B cell (primary cell): ENCODE results near the gene GPHN. TPM values are rescaled to one million over a fixed set of nuclear protein-coding genes. Genes with fewer than 3 reads are reported as not detected.

ENCODE experiments used
- ATAC-seq: fragments of 200-7000 bp; cut with Tn5 transposase; one replicate; pipeline ENCODE4 v1.10.0; 2021; ENCODE audit warnings: low read depth, mild to moderate bottlenecking, moderate number of reproducible peaks, moderate library complexity
- CTCF ChIA-PET: fragments of 350-600 bp; sonication (Branson Sonifier 250); formaldehyde crosslinking; loops from one replicate; lab custom pipeline; 2021; ENCODE audit warnings: antibody characterized with exemption, inconsistent platforms; lab: Charles Lee
- POLR2A ChIA-PET: fragments of 350-600 bp; sonication (Branson Sonifier 250); formaldehyde crosslinking; loops from one replicate; lab custom pipeline; 2021; ENCODE audit warnings: antibody characterized with exemption; lab: Charles Lee
- DNase-seq: peaks from one replicate; pipeline ENCODE4 v3.0.0; 2013
- H2AFZ ChIP-seq: 2 replicates; pipeline ENCODE4 v1.6.1; 2012; ENCODE audit warnings: mild to moderate bottlenecking, low read depth, low read length; ENCODE audit not compliant: insufficient read depth, poor library complexity, severe bottlenecking
- H3K27ac ChIP-seq, 2 donors: 1 replicate in 1 of 2; 2 replicates in 1 of 2; pipeline ENCODE4 v1.5.1; 2012 to 2013; ENCODE audit warnings: low read length in 2 of 2, mild to moderate bottlenecking in 2 of 2, moderate library complexity in 1 of 2
- H3K27me3 ChIP-seq, 4 experiments: fragments of 200-600 bp in 1 of 4; sonication (generic) in 1 of 4; replicated peaks in 1 of 4; 1 replicate in 2 of 4; 2 replicates in 2 of 4; pipeline versions ENCODE4 v1.6.1 to v1.7.0; 2013 to 2016; ENCODE audit warnings: low read length in 3 of 4, mild to moderate bottlenecking in 2 of 4, mixed read lengths in 1 of 4, moderate library complexity in 1 of 4; ENCODE audit not compliant: insufficient read depth in 4 of 4, control insufficient read depth in 3 of 4; ENCODE audit errors: control extremely low read depth in 1 of 4
- H3K36me3 ChIP-seq, 2 experiments: replicated peaks in 1 of 2; 1 replicate in 1 of 2; 2 replicates in 1 of 2; pipeline versions ENCODE4 v1.6.1 to v1.7.1; 2013; ENCODE audit warnings: low read length in 1 of 2; ENCODE audit not compliant: insufficient read depth in 2 of 2, control insufficient read depth in 1 of 2; ENCODE audit errors: control extremely low read depth in 1 of 2, extremely low read depth in 1 of 2
- H3K4me1 ChIP-seq, 2 donors: fragments of 200-600 bp in 1 of 2; sonication (generic) in 1 of 2; 1 replicate in 1 of 2; 2 replicates in 1 of 2; pipeline versions ENCODE4 v1.5.1 to v1.6.1; 2013 to 2017; ENCODE audit warnings: low read length in 2 of 2; ENCODE audit not compliant: control insufficient read depth in 2 of 2, insufficient read depth in 2 of 2
- H3K4me2 ChIP-seq: replicated peaks from 2 replicates; pipeline ENCODE3; 2012; ENCODE audit warnings: mild to moderate bottlenecking, low read depth, low read length; ENCODE audit not compliant: poor library complexity, severe bottlenecking
- H3K4me3 ChIP-seq, 5 experiments: fragments of 200-600 bp in 1 of 5; sonication (generic) in 1 of 5; 1 replicate in 3 of 5; 2 replicates in 2 of 5; pipeline versions ENCODE4 v1.5.1 to v1.7.0; 2011 to 2016; ENCODE audit warnings: low read length in 4 of 5, mild to moderate bottlenecking in 4 of 5, low read depth in 2 of 5, control low read depth in 1 of 5, moderate library complexity in 1 of 5; ENCODE audit not compliant: insufficient read depth in 1 of 5; ENCODE audit errors: control extremely low read depth in 1 of 5, extremely low read depth in 1 of 5
- H3K79me2 ChIP-seq: fragments of 200-600 bp; sonication (generic); one replicate; pipeline ENCODE4 v1.6.0; 2016; ENCODE audit warnings: low read length; ENCODE audit not compliant: control insufficient read depth, insufficient read depth
- H3K9ac ChIP-seq: fragments of 200-600 bp; sonication (generic); 2 replicates; pipeline ENCODE4 v1.6.1; 2017; ENCODE audit warnings: mild to moderate bottlenecking, low read length, moderate library complexity
- H3K9me3 ChIP-seq, 3 donors: one replicate each; pipeline versions ENCODE4 v1.6.1 to v1.7.1; 2013; ENCODE audit warnings: low read length in 2 of 3; ENCODE audit not compliant: control insufficient read depth in 2 of 3, insufficient read depth in 1 of 3; ENCODE audit errors: control extremely low read depth in 1 of 3
- H4K20me1 ChIP-seq: 2 replicates; pipeline ENCODE4 v1.6.0; 2012; ENCODE audit warnings: mild to moderate bottlenecking, low read length; ENCODE audit not compliant: insufficient read depth, control insufficient read depth, poor library complexity, severe bottlenecking
- H3K27ac Mint-ChIP-seq: one replicate; pipeline ENCODE4 v1.8.0; 2021; ENCODE audit warnings: mixed read lengths
- H3K27me3 Mint-ChIP-seq: one replicate; pipeline ENCODE4 v1.8.0; 2021; ENCODE audit warnings: mixed read lengths
- H3K4me1 Mint-ChIP-seq: one replicate; pipeline ENCODE4 v1.8.0; 2021; ENCODE audit warnings: mixed read lengths
- H3K4me3 Mint-ChIP-seq: one replicate; pipeline ENCODE4 v1.8.0; 2021; ENCODE audit warnings: mixed read lengths
- H3K9me3 Mint-ChIP-seq: one replicate; pipeline ENCODE4 v1.8.0; 2022; ENCODE audit warnings: mixed read lengths; ENCODE audit not compliant: insufficient read depth
- CTCF ChIP-seq: fragments of 200-600 bp; IDR thresholded peaks from one replicate; pipeline ENCODE4 v1.8.0; 2022; ENCODE audit warnings: antibody characterized with exemption, mild to moderate bottlenecking
- EZH2 ChIP-seq: IDR thresholded peaks from 2 replicates; pipeline ENCODE4 v1.6.1; 2012; ENCODE audit warnings: borderline replicate concordance, low read depth, mild to moderate bottlenecking, moderate library complexity, low read length; ENCODE audit not compliant: insufficient read depth, poor library complexity, severe bottlenecking
- WGBS: methylation state at CpG from one replicate; pipeline ENCODE4 v1.1.5; 2013; ENCODE audit warnings: missing lambda C conversion rate; ENCODE audit not compliant: insufficient coverage; 5-methylcytosine and 5-hydroxymethylcytosine counted together
- intact Hi-C: fragments of 100-400 bp; cut with micrococcal nuclease; formaldehyde crosslinking; loops from one replicate; pipeline ENCODE4 v1.10.0; 2022
- polyA plus RNA-seq: library from polyadenylated mRNA; depleted of rRNA; stranded (reverse); fragments of >200 nt; gene quantifications from 2 replicates; pipeline ENCODE4 v1.2.3, GENCODE V29; 2012
- total RNA-seq, 2 donors: library from RNA; stranded (reverse); fragments of 120-200 nt in 1 of 2; gene quantifications; 1 replicate in 1 of 2; 2 replicates in 1 of 2; pipeline versions ENCODE4 v1.2.3 to v1.2.4, GENCODE V29; 2013 to 2022

The GPHN gene
- total and polyA plus RNA-seq, 2 donors (not counting 1 experiment from before 2014, with no cell fraction given), result 3.4 to 18.0 TPM

GRCh38 chr14:67173719-67174118 lies 665.8 kb downstream of the GPHN start:
- ATAC-seq (no peak), DNase-seq (no peak)
- ChIA-PET POLR2A (no interaction called here), CTCF (no interaction called here)
- Mint-ChIP-seq H3K27me3 (no peaks in the 10 kb centered on the region), H3K27ac (no peak overlapping the region), H3K4me3 (no peak overlapping the region), H3K4me1 (no peaks in the 10 kb centered on the region), H3K9me3 (peaks cover 19% of the 10 kb centered on the region)
- Histone ChIP-seq H3K9me3 (peaks cover 0 to 18% (median 15%) of the 10 kb centered on the region in 3 donors), H3K9ac (no peak overlapping the region), H2AFZ (no peak overlapping the region), H3K4me2 (no peak overlapping the region), H3K79me2 (no peaks in the 10 kb centered on the region), H3K4me1 (no peaks in the 10 kb centered on the region), H4K20me1 (no peaks in the 10 kb centered on the region), H3K36me3 (no peaks in the 10 kb centered on the region), H3K27ac (no peak overlapping the region), H3K4me3 (no peak overlapping the region), H3K27me3 (no peaks in the 10 kb centered on the region)
- intact Hi-C loops, result no loop called here
- no CpG with 5 or more reads among the region's 2 CpGs for WGBS
- TF ChIP-seq CTCF, result no peak
- TF ChIP-seq EZH2, result no peak

- intact Hi-C loops, result no loop called here
- Histone ChIP-seq H3K27me3 (no peaks in the 10 kb centered on the region), H3K4me2 (no peak overlapping the region), H3K4me1 (peaks cover 5 to 10% of the 10 kb centered on the region in 2 donors), H3K9ac (no peak overlapping the region), H3K9me3 (no peaks in the 10 kb centered on the region), H3K36me3 (no peaks in the 10 kb centered on the region), H2AFZ (no peak overlapping the region), H3K27ac (no peak overlapping the region), H4K20me1 (no peaks in the 10 kb centered on the region), H3K4me3 (no peak overlapping the region), H3K79me2 (no peaks in the 10 kb centered on the region)
- Mint-ChIP-seq H3K4me1 (peaks cover 6% of the 10 kb centered on the region), H3K9me3 (no peaks in the 10 kb centered on the region), H3K4me3 (no peak overlapping the region), H3K27ac (no peak overlapping the region), H3K27me3 (peaks cover under 1% of the 10 kb centered on the region)
- ChIA-PET CTCF (interaction anchor here (0.6 kb wide), 1 partner anchor 100 kb away, joined by 4 read pairs; no protein-coding TSS in a partner anchor), POLR2A (no interaction called here)
- TF ChIP-seq CTCF (no peak), EZH2 (no peak)
- DNase-seq, result no peak
- 86% methylated on average over 3 of the region's 5 CpGs for WGBS
- ATAC-seq, result no peak
Measured at GRCh38 chr14:67186172-67186768, 678.3 kb downstream of the GPHN start.
